Neutrophil (primary cell): ENCODE results near the gene GPSM1.

Experiments
- H3K27ac ChIP-seq: fragments of 200-600 bp; sonication (generic); 2 replicates; pipeline ENCODE4 v1.5.1; 2016; ENCODE audit warnings: mild to moderate bottlenecking, moderate library complexity
- H3K27me3 ChIP-seq: fragments of 200-600 bp; sonication (generic); 2 replicates; pipeline ENCODE4 v1.6.0; 2016; ENCODE audit warnings: mild to moderate bottlenecking
- H3K36me3 ChIP-seq: fragments of 200-600 bp; sonication (generic); 2 replicates; pipeline ENCODE4 v1.5.1; 2017
- H3K4me1 ChIP-seq, 2 experiments: fragments of 200-600 bp in 1 of 2; sonication (generic) in 1 of 2; 1 replicate in 1 of 2; 2 replicates in 1 of 2; pipeline versions ENCODE4 v1.5.1 to v1.6.1; 2013 to 2016; ENCODE audit warnings: low read depth in 1 of 2, low read length in 1 of 2, mild to moderate bottlenecking in 1 of 2, moderate library complexity in 1 of 2; ENCODE audit not compliant: control insufficient read depth in 1 of 2, insufficient read depth in 1 of 2
- H3K4me3 ChIP-seq, 2 experiments: fragments of 200-600 bp in 1 of 2; sonication (generic) in 1 of 2; 1 replicate in 1 of 2; 2 replicates in 1 of 2; pipeline ENCODE4 v1.5.1; 2013 to 2016; ENCODE audit warnings: low read depth in 1 of 2, low read length in 1 of 2, mild to moderate bottlenecking in 1 of 2, moderate library complexity in 1 of 2
- H3K9me3 ChIP-seq: fragments of 200-600 bp; sonication (generic); 2 replicates; pipeline ENCODE4 v1.5.1; 2016
- TF ChIP-seq, protein P1 (sequence below): fragments of 200-600 bp; sonication (generic); IDR thresholded peaks from 2 replicates; pipeline ENCODE4 v1.5.1; 2016; ENCODE audit warnings: antibody characterized with exemption

Gene GPSM1

DNA sequence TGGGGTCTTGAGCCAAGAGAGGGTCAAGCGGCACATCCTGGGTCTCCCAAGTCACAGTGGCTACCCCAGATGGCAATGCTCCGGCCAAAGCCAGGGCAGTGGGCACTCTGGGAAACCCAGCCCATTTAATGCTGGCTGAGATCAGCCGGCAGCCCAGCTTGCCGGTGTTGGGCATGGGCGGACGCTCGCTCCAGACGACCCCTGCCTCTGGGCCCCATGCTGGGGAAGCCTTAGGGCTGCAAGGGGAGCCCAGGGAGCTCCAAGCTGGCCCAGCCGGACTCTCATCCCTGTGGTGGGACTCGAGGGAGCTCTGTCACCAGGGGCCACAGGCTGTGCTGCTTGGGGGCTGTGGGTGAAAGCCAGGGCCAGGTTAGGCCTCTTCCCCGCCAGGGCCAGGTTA lies 52.1 kb downstream of the GPSM1 start:
- H3K4me1 ChIP-seq: peaks cover 8 to 12% of the 10 kb centered on the region in 2 experiments
- H3K36me3 ChIP-seq: peaks cover 68% of the 10 kb centered on the region
- no peak overlapping the region for H3K27ac ChIP-seq
- H3K4me3 ChIP-seq: no peak overlapping the region
- TF ChIP-seq, protein P1, sequence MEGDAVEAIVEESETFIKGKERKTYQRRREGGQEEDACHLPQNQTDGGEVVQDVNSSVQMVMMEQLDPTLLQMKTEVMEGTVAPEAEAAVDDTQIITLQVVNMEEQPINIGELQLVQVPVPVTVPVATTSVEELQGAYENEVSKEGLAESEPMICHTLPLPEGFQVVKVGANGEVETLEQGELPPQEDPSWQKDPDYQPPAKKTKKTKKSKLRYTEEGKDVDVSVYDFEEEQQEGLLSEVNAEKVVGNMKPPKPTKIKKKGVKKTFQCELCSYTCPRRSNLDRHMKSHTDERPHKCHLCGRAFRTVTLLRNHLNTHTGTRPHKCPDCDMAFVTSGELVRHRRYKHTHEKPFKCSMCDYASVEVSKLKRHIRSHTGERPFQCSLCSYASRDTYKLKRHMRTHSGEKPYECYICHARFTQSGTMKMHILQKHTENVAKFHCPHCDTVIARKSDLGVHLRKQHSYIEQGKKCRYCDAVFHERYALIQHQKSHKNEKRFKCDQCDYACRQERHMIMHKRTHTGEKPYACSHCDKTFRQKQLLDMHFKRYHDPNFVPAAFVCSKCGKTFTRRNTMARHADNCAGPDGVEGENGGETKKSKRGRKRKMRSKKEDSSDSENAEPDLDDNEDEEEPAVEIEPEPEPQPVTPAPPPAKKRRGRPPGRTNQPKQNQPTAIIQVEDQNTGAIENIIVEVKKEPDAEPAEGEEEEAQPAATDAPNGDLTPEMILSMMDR: no peak
- H3K27me3 ChIP-seq: no peaks in the 10 kb centered on the region
- no peaks in the 10 kb centered on the region for H3K9me3 ChIP-seq

DNA sequence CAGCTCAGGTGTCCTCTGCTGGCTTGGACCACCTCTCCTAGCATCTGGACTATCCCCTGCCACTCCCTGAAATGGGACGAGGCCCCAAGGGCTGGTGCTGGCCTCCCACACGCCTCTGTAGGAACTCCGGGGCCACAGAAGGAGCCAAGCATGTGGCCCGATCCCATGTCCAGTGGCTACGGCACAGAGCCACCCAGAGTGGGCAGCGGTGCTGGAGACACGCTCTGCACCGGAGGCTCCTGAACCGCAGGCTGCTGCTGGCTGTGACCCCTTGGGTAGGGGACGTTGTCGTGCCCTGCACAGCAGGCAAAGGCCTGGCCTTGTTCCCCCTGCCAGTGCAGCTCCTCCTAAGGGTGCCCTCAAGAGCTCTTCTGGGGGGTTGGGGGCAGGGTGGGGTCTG lies 52.6 kb downstream of the GPSM1 start:
- Histone ChIP-seq H3K4me1 (peaks cover 8 to 12% of the 10 kb centered on the region in 2 experiments), H3K27me3 (no peaks in the 10 kb centered on the region), H3K4me3 (no peak overlapping the region), H3K36me3 (peaks cover 68% of the 10 kb centered on the region), H3K9me3 (no peaks in the 10 kb centered on the region), H3K27ac (no peak overlapping the region)
- TF ChIP-seq, protein P1: no peak

DNA sequence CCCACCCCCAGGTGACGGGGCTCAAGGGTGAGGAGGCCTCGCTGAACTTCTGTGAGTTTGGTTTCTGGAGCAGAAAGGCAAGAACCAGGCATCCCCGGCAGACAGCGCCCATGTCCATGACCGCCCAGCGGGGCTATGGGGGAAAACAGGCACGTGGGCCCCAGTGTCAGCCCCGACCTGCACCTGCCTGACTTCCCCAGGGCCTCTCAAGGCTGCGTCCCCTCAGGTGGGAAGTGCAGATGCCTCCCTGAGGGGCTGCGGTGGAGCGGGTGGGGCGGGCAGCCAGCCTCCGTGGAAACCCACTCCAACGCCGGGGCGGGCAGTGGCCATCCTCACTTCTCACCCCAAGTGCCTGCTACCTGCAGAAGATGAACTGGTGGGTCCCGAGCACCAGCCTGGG lies 53.0 kb downstream of the GPSM1 start:
- no peaks in the 10 kb centered on the region for H3K27me3 ChIP-seq
- H3K27ac ChIP-seq: no peak overlapping the region
- H3K9me3 ChIP-seq: no peaks in the 10 kb centered on the region
- TF ChIP-seq, protein P1: no peak
- H3K4me3 ChIP-seq: no peak overlapping the region
- H3K36me3 ChIP-seq: peaks cover 71% of the 10 kb centered on the region
- H3K4me1 ChIP-seq: peaks cover 8 to 12% of the 10 kb centered on the region in 2 experiments

DNA sequence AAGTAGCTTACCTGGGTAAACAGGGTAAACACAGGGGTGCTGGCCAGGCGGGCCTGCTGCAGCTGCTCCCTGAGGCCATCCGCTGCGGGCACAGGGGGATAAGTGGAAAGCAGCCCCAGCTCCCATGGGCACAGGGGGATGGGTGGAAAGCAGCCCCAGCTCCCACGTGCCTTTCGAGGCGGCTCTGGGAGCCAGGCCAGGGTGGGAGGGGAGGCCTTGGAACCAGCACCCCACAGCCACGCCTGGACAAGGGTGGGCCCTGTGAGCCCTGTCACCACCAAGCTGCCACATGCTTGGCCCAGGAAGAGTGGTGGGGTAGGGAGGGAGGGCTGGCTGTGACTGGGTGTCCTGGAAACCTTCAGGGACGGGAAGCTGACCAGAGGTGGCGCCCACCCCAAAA lies 54.0 kb downstream of the GPSM1 start:
- H3K27me3 ChIP-seq: no peaks in the 10 kb centered on the region
- H3K4me1 ChIP-seq: peaks cover 8 to 12% of the 10 kb centered on the region in 2 experiments
- TF ChIP-seq, protein P1: no peak
- H3K4me3 ChIP-seq: no peak overlapping the region
- H3K27ac ChIP-seq: no peak overlapping the region
- H3K9me3 ChIP-seq: no peaks in the 10 kb centered on the region
- H3K36me3 ChIP-seq: peaks cover 75% of the 10 kb centered on the region

DNA sequence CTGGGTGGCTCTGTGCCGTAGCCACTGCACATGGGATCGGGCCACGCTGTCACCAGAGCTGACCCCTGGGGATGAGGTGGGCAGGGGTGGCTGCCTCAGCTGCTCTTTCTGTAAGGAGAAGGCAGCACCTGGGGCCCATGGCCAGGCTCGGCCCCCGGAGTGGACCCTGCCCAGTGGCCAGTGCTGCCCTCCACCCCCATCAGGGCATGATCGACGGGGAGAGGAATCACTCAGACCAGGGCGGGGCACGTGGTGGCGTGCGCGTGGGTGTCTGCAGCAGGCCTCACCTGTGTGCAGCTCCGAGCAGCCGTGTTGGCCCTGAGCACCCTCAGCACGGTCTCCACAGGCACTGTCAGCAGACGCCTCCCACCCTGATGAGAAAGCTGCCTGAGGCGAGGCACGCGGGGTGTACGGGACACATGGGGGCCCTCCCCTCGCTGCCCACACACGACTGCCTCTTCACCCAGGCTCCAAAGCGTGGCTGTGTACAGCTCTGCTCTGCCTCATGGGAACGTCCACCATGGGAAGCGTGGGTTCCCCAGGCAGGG lies 54.7 kb downstream of the GPSM1 start:
- no peak overlapping the region for H3K27ac ChIP-seq
- peaks cover 5% of the 10 kb centered on the region in 2 experiments for H3K4me1 ChIP-seq
- no peaks in the 10 kb centered on the region for H3K27me3 ChIP-seq
- TF ChIP-seq, protein P1: no peak
- H3K9me3 ChIP-seq: no peaks in the 10 kb centered on the region
- no peak overlapping the region for H3K4me3 ChIP-seq
- H3K36me3 ChIP-seq: peaks cover 82% of the 10 kb centered on the region
